Adrenal gland (tissue), 12 donors: Measurements from ENCODE around the gene SLC22A16. TPM values are rescaled to one million over a fixed set of nuclear protein-coding genes. Genes with fewer than 3 reads are reported as not detected.
"Not testable (repeated sequence)": the region's sequence is repeated elsewhere in the genome, so short reads cannot be mapped to it uniquely, and the experiment has no call there.

Experiments used
- DNase-seq, 7 donors: peaks; one replicate each; pipeline ENCODE4 v3.0.0-alpha.2; 2019 to 2020
- H3K27ac ChIP-seq, 5 donors: fragments of 200-600 bp; sonication (generic) in 4 of 5; 1 replicate in 3 of 5; 2 replicates in 2 of 5; pipeline versions ENCODE4 v1.5.1 to v1.8.0; 2016 to 2020; ENCODE audit warnings: mild to moderate bottlenecking in 1 of 5
- H3K27me3 ChIP-seq: fragments of 200-600 bp; 2 replicates; pipeline ENCODE4 v1.8.0; 2021
- H3K36me3 ChIP-seq, 2 donors: fragments of 200-600 bp; replicated peaks in 1 of 2; 1 replicate in 1 of 2; 2 replicates in 1 of 2; pipeline versions ENCODE4 v1.5.1 to v1.8.0; 2018 to 2022
- H3K4me1 ChIP-seq, 2 donors: fragments of 200-600 bp; replicated peaks in 1 of 2; 1 replicate in 1 of 2; 2 replicates in 1 of 2; pipeline versions ENCODE4 v1.5.1 to v1.8.0; 2018 to 2021
- H3K4me3 ChIP-seq, 4 donors: fragments of 200-600 bp; sonication (generic) in 3 of 4; one replicate each; pipeline ENCODE4 v1.5.1; 2016 to 2018
- H3K9me3 ChIP-seq, 3 donors: fragments of 200-600 bp; sonication (generic) in 1 of 3; replicated peaks in 1 of 3; 1 replicate in 2 of 3; 2 replicates in 1 of 3; pipeline versions ENCODE4 v1.5.1 to v1.8.0; 2016 to 2021
- CTCF ChIP-seq, 6 experiments: fragments of 450-650 bp in 4 of 6; fragments of 200-600 bp in 2 of 6; sonication (generic) in 1 of 6; IDR thresholded peaks; 1 replicate in 5 of 6; 2 replicates in 1 of 6; pipeline versions ENCODE4 v1.5.1 to v1.8.0; 2016 to 2021; ENCODE audit warnings: antibody characterized with exemption in 6 of 6, mild to moderate bottlenecking in 2 of 6, moderate library complexity in 1 of 6
- POLR2A ChIP-seq, 2 donors: fragments of 450-650 bp; IDR thresholded peaks; one replicate each; pipeline ENCODE4 v1.6.1; 2017; ENCODE audit warnings: antibody characterized with exemption in 2 of 2, mild to moderate bottlenecking in 2 of 2, moderate library complexity in 1 of 2
- WGBS, 4 donors: extraction: QIAGEN DNeasy Blood & Tissue Kit in 2 of 4; methylation state at CpG; one replicate each; pipeline versions ENCODE4 v1.1.5 to v1.1.7; 2013 to 2017; 5-methylcytosine and 5-hydroxymethylcytosine counted together
- intact Hi-C, 2 donors: fragments of 100-400 bp; cut with DNase I; formaldehyde crosslinking; loops; one replicate each; pipeline versions ENCODE4 v1.14.1 to v1.15.0; 2022 to 2023
- polyA plus RNA-seq, 3 donors: library from polyadenylated mRNA; stranded (reverse); fragments of 200-250 nt in 2 of 3; fragments of 350-450 nt in 1 of 3; fragmentation: Illumina TruSeq in 1 of 3; extraction: RNeasy Lipid Tissue Mini Kit (QIAGEN cat#74804) in 1 of 3; gene quantifications; one replicate each; pipeline ENCODE4 v1.2.3, GENCODE V29; 2013 to 2014
- total RNA-seq, 9 donors: library from RNA; depleted of rRNA in 4 of 9; stranded (reverse); fragments of >200 nt in 4 of 9; fragments of 120-200 nt in 1 of 9; fragmentation: NEBNext Ultra II Directional in 1 of 9; extraction: Animal tissue kit (Norgen Biotek cat#: 25700) in 1 of 9; gene quantifications; one replicate each; pipeline versions ENCODE4 v1.1.0 to v1.2.4, GENCODE V29; 2013 to 2023
- donor health status: healthy with polysubstance abuse.
- donor health status: Bipolar disorder and iron deficiency.
- donor health status: DM: yes; HTN: yes; CAD: no.
- donor health status: DM: no; HTN: no; CAD: no.
- donor health status: DM: no; HTN: no; CAD: no.
- donor health status: DM: yes; HTN: yes; CAD: no.

Gene SLC22A16
- total and polyA plus RNA-seq, 12 donors: 0.11 to 1.6 (median 0.34) TPM; not detected in 7

GRCh38 chr6:110517034-110517433 is 40.6 kb upstream of the SLC22A16 start:
- intact Hi-C loops: no loop called here
- no peaks in the 10 kb centered on the region for H3K9me3 ChIP-seq
- H3K27ac ChIP-seq: peak overlapping the region in 1 of 5 donors; percentile 1
- H3K4me3 ChIP-seq: no peak overlapping the region
- H3K36me3 ChIP-seq: no peaks in the 10 kb centered on the region
- 30 to 35% (median 33%) methylated on average over 2 of the region's 2 CpGs for WGBS, 4 donors
- H3K4me1 ChIP-seq: peaks cover 4 to 6% of the 10 kb centered on the region in 2 donors
- TF ChIP-seq CTCF (IDR thresholded peaks at IDR 0.05) (no peak), POLR2A (IDR thresholded peaks at IDR 0.05) (no peak)
- DNase-seq: no peak
- H3K27me3 ChIP-seq: no peaks in the 10 kb centered on the region

DNA sequence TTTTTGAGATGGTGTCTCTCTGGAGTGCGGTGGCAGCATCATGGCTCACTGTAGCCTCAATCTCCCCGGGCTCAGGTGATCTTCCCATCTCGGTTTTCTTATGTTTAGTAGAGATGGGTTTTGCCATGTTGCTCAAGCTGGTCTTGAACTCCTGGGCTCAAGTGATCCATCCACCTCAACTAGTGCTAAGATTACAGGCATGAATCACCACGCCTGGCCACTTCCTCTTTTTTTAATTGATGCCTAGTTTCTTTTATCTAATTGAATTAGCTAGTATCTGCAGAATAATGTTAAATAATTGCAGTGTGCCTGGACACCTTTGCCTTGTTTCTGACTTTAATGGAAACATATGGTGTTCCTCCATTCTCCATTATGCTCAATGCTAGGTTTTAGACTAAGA is 38.4 kb upstream of the SLC22A16 start:
- 66 to 82% (median 74%) methylated on average over 4 of the region's 4 CpGs for WGBS, 4 donors
- Histone ChIP-seq H3K27ac (no peak overlapping the region), H3K4me3 (no peak overlapping the region), H3K27me3 (no peaks in the 10 kb centered on the region), H3K4me1 (peaks cover 4 to 6% of the 10 kb centered on the region in 2 donors), H3K36me3 (no peaks in the 10 kb centered on the region), H3K9me3 (no peaks in the 10 kb centered on the region)
- intact Hi-C loops: no loop called here
- TF ChIP-seq CTCF (IDR thresholded peaks at IDR 0.05): no peak
- no peak for TF ChIP-seq POLR2A (IDR thresholded peaks at IDR 0.05)
- no peak for DNase-seq

DNA sequence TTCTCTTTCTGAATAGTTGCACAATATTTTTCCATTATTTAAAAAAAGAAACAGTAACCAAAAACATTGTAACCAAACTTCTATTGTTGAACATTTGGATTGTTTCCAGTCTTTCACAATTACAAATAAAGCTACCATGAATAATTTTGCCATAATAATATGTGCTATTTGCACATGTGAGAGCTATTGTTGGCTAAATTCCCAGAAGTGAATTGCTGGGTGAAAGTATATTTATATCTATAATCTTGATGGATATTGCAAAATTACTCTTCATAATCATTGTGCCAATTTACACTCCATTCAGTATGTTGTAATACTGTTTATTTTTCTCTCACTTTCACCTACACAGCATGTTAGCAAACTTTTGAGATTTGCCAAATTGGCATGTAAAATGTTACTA is 36.6 kb upstream of the SLC22A16 start:
- H3K4me3 ChIP-seq: no peak overlapping the region
- H3K27ac ChIP-seq: no peak overlapping the region
- TF ChIP-seq CTCF (IDR thresholded peaks at IDR 0.05) (no peak), POLR2A (IDR thresholded peaks at IDR 0.05) (no peak)
- no peaks in the 10 kb centered on the region for H3K36me3 ChIP-seq
- intact Hi-C loops: no loop called here
- peaks cover 1 to 10% of the 10 kb centered on the region in 2 donors for H3K4me1 ChIP-seq
- DNase-seq: no peak
- no peaks in the 10 kb centered on the region for H3K9me3 ChIP-seq
- H3K27me3 ChIP-seq: no peaks in the 10 kb centered on the region

GRCh38 chr6:110512549-110512948 is 36.1 kb upstream of the SLC22A16 start:
- H3K27ac ChIP-seq, intact Hi-C loops, DNase-seq, H3K9me3 ChIP-seq, H3K36me3 ChIP-seq, H3K4me3 ChIP-seq, H3K4me1 ChIP-seq, H3K27me3 ChIP-seq: not testable (repeated sequence)

DNA sequence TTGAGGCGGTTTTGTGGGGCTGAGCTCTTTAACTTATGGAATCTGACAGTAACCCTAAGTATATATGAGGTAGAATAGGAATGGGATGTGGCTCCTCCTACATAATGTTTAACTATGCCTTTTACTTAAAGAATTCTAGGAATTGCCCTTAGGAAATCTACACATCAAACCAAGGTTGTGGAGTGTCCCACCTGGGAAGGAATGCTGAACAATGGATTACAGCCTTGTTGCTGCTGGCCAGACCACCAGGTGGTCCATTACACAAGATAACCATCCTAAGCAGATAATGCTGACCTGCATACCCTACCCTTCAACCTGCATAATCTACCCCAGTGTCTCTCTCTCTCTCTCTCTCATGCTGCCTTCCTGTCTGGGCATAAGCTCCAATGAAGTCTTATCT is 35.0 kb upstream of the SLC22A16 start:
- WGBS, 4 donors: 88 to 100% (median 98%) methylated on average over 1 of the region's 1 CpG
- TF ChIP-seq CTCF (IDR thresholded peaks at IDR 0.05): no peak
- TF ChIP-seq POLR2A (IDR thresholded peaks at IDR 0.05): no peak

More for the DNA sequence above, 35.0 kb upstream of the SLC22A16 start:
- no peak overlapping the region for H3K27ac ChIP-seq
- no peaks in the 10 kb centered on the region for H3K36me3 ChIP-seq
- H3K27me3 ChIP-seq: no peaks in the 10 kb centered on the region
- intact Hi-C loops: no loop called here
- DNase-seq: no peak
- H3K4me3 ChIP-seq: no peak overlapping the region
- H3K4me1 ChIP-seq: peaks cover 0 to 4% of the 10 kb centered on the region in 2 donors
- H3K9me3 ChIP-seq: no peaks in the 10 kb centered on the region
